HG02763 (cell line): ENCODE measurements around the gene PDE6C.
"Not testable (repeated sequence)": the region's sequence is repeated elsewhere in the genome, so short reads cannot be mapped to it uniquely, and the experiment has no call there.

Experiments used
- ATAC-seq: cut with Tn5 transposase; IDR thresholded peaks from one replicate; pipeline ENCODE4 v1.9.1; 2021; ENCODE audit warnings: mild to moderate bottlenecking, moderate library complexity; ENCODE audit not compliant: unreplicated experiment

The PDE6C gene

DNA sequence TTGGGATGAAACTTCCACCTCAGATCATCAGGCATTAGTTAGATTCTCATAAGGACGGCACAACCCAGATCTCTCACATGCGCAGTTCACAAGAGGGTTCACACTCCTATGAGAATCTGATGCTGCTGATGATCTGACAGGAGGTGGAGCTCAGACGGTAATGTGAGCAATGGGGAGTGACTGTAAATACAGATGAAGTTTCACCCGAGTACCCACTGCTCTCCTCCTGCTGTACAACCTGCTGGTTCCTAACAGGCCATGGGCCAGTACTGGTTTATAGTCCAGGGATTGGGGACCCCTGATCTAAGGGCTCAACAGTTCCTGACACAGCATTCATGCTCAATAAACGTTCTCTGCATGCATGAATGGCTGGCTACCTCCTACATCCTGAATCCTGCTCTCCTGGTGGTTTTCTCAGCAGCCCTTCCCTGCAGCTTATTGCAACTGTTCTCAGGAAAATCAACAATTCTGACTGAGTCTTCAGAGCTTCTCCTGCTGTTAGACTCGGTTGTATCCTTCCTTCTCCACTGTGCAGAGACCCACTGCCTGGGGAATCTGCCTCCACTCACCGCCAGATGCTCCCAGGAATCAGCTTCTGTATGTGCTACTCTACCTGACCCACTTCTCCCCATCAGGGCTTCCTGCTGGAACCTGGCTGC, 17.4 kb downstream of the PDE6C start:
- no peak for ATAC-seq

DNA sequence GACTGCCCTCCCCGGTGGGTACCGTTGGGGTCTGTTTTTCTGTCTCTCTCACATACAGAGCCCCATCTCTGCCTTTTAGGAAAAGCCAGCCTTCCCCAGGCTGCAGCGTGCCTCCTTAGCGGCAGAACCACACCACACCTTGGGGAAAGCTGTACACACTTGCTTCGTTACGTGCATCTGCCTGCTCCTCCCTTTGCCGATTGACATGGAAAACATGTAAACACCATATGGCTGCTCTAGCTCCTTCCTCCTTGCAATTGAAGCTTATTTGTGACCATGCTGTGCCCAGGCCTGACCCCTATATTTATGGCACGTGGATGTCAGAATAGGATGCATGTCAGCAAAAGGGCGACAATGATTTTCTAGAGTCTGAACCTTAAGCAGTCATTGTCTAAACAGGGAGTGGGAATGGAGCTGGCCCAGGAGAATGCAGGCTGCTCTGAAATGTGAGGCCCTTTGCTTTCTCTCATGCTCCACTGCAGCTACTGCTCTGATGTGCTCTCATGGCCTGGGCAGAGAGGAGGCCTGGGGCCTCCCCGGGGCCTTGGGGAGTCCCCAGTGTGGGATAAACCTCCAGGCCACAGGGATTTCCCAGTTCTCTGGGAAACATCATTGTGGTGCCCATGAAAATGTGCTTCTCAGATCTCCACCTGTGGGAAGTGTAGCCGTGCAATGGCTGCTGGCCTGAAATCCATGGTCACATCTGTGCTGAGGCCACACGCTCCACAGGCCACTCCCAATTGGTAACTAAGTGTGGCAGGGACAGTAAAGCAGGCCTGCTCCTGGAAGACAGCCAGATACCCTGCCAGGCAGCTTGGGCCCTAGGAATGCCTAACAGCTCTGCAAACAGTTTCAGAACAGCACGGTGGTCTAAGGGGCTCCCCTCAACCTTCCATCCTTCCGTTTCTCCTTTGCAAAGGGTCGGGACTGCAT, 18.6 kb downstream of the PDE6C start:
- ATAC-seq, result no peak

DNA sequence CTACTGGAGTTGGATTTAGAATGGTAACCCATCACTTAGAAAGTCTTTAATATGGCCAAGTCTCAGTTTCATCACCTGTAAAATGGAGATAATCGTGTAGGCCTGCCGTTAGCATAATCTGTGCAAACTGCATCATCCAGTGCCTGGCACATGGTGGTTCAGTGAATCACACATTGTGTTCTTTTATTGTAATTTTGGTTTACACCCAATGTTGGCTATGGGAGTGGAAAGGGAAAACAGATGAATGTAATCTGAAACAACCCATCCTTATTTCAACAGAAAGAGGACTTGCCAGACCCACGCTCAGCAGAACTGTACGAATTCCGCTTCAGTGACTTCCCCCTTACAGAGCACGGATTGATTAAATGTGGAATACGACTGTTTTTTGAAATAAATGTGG, 27.5 kb downstream of the PDE6C start:
- ATAC-seq, result no peak

DNA sequence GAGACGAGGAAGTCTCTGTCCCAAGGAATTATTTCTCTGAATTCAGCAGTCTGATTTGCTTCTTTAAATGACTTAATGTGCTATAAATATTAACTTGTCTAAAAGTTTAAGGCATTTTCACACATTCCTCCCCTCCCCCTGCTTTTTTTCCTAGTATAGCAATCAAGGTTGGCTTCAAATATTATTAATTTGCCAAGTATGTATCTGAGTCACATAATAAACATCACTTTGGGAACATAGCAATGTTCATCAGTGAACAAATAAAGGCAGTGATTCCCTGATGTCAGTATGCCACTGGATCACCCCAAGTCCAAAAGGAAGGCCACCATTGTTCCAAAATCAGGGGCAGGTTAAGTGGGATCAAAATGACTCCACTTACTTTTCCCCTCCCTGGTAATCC, 40.5 kb downstream of the PDE6C start:
- ATAC-seq, result no peak

DNA sequence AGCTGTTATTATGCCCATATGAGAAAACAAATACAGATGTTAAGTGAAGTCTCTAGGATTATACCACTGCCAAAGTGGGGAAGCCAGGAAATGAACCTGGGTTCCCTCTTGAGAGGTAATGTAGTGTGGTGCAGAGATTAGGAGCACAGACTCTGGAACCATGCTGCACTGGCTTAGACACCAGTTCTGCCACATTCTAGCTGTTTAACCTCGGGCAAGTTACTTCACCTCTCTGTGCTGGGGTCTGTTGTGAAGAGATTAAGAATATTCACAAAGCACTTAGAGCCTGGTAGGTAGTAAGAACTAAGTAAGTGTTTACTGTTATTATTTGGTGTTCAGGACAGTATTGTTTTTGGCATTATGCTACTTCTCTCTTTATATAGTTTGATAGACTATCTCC, 41.9 kb downstream of the PDE6C start:
- ATAC-seq, result no peak

DNA sequence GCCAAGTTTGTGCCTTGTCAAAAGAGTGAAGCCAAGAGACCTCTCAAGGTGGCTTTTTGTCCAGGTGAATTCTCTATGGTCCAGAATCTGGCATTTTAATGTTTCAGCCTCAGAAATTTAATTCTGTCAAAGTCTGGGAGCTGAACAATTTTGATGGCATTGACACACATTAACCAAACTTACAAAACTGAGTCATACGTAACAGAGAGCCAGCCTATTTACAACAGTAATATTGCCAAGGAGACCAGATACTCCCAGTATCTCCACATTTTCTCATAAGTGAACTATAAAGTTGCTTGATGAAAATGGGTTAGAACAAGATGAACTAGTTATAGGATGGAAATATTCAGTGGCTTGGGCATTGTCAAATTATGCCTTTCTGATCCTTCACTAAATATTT, 43.8 kb downstream of the PDE6C start:
- ATAC-seq, result no peak

DNA sequence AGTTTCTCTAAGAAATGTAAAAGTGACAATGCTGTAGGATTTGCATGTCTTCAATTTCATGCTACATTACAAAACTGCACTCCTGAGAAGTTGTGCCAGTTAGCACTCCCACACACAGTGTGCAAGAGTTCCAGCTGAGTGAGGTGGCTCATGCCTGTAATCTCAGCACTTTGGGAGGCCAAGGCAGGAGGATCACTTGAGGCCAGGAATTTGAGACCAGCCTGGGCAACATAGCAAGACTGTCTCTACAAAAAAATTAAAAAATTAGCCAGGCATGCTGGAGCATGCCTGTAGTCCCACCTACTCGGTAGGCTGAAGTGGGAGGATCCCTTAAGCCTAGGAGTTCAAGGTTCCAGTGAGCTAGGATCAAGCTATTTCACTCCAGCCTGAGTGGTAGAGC, 45.4 kb downstream of the PDE6C start:
- ATAC-seq, result no peak

DNA sequence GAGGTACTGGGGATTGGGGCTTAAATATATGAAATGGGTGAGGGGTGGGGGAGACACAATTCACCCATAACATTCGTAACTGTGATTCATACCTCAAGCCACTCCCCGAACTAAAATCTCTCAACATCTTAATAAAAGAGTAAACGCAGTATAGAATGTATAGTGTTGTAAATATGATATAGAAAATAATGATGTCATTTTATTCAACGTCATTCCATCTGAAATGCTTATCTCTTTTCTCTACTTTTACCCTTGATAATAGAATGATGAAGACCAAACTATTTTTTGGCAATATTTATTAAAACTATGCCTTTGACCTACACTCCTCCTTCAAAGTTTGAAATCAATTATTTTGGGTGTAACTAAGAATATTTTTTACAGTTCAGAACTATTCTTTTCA, 53.7 kb downstream of the PDE6C start:
- ATAC-seq, result no peak

DNA sequence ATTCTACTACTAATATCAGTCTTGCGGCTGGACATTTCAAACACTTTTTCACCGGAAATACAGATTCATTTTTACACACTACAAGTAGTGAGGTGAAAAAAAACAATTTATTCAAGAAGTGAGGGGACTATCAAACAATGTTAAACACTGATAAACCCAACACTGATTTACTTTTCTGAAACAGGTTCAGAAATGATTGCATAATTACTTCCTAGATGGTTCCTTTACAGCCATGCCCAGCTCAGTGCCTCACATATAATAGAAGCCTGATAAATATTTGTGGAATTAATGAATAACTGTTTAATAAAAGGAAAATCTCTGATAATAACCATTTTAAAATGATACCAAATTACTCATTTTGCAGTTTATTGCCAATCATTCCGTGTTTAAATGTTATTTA, 55.5 kb downstream of the PDE6C start:
- no peak for ATAC-seq

DNA sequence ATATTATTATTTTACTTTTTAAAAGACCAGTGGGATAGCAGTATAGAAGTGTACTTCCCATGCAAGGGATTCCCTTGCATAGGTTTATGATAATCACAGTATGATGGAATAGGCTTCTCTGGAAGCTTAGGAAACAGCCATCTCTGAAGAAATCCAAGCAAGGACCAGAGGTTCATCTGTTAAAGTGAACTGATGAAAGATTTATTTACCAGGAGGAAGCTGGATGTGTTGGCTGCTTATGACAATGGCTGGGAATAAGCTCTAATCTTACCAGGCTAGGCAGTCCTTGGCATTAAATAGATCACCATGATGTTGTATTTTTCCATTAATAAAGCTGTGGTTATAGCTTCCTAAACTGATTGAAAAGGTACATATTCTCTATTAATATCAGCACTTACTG, 58.0 kb downstream of the PDE6C start:
- ATAC-seq, result no peak

DNA sequence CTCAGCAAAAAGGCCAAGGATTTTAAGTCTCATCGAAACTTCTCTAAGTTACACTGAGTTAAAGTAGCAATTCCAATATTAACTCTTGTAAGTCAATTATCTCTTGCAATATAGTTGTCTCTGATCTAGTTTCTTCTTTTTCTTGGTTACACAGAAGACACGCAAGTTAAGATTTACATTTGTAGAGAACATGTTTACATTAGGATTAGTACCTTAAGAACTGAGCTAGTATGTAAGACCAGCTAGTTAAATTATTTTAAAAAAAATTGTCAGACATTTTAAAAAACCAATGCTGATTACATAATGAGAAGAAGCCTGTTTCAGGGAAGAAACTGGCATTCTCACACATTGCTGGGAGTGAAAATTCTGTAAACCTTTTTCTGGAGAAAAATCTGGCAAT, 58.7 kb downstream of the PDE6C start:
- ATAC-seq, result no peak

DNA sequence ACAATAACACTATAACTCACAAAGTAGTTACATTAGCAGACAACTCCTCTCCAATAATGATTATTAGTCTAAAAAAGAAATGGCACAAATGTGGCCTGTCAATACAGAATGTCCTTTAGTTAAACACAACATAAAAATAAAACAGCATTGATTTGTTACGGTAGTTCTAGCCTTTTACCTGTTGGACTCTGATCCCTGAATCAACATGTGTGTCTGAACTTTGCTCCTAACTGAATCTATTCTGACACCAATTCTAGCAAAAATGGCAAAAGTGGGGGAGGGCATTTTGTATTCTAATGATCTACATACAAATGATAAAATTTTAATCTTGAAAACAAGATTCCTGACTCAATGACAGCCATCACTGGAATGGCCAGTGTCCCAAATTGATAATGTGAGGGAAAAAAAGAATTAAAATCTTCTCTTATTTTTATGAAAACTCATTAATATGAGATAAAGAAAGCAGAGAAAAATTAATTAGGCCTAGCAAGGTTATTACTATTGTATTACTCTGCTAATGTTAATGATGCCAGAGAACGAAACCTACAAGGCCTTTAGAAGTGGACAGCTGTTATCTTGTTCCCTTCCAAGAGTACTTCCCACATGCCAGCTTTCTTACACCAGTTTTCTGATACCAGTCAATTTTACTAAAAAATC, 59.8 kb downstream of the PDE6C start:
- no peak for ATAC-seq

DNA sequence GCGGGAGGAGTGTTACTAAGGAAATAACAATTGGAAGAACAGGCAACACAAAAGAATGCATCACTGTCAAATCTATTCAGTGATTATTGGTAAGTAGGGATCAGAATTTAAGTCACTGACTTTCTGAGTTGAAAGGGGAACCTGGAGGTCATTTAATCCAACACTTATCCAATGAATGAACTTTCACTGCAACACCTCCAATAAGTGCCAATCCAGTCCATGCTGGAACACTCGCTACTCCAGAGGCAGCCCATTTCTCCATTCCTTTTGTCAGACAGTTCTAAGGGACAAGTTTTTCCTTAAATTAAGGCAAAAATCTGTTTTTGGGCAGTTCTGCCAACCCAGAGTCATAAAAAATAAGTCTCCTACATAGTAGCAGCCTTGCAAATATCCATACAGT, 60.6 kb downstream of the PDE6C start:
- ATAC-seq, result no peak

DNA sequence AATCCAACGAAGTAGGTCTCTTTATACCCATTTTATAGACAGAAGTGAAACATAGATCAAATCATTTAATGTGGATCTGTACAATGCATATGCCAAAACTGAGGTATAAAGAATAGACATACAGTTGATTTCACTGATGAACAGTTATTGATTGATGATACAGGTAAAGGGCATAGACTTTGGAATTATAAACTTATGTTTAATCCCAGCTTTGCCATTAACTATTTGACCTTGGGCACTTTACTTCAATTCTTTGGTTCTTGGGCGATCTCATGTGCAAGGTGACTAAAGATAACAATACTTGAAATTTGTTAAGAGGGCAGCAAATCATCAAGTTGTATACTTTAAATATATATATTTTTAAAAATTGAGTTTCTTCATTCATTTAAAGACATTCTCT, 61.5 kb downstream of the PDE6C start:
- no peak for ATAC-seq

DNA sequence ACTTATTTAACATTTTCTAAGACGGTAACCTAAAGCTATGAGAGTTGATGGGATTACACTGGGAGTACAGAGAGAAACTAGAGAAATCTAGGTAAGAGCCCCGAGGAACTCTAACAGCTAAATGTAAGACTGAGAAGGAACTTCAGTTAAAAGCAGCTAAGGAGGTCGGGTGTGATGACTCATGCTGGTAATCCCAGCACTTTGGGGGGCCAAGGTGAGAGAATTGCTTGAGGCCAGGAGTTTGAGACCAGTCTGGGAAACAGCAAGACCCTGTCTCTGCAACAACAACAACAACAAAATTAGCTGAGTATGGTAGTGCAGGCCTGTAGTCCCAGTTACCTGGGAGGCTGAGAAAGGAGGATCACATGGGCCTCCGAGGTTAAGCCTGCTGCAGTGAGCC, 66.0 kb downstream of the PDE6C start:
- no peak for ATAC-seq

DNA sequence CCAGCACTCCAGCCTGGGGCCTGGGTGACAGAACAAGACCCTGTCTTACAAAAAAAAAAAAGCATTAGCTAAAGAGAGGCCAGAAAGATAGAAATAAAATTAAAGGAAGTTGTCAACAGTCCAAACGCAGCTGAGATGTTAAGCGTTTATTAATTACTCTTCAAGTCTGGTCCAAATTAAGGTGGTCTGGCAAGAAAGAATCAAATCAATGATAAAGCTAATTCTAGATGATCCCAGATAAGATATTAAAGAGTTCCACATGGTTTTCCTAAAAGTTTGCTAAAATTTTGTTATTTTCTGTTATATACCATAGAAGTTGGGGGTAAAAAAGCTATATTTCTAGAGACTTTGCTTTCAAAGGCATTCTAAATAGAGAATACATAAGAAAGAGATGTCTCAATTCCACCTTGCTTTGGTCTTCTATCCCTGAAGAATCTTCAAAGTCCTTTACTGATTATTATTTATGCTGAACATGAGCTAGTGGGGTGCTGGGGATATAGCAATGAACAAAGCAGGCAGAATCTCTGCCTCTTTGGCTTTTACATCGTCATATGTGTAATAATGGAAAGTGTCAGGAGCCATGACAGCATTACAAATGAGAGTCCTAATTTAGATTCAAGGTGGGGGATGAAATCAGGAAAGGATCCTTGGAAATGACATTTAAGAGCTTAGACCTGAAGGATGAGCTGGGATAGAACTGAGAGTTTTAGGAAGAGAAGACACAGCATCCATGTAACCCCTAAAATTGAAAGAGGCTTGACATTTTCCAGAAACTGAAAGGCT, 66.7 kb downstream of the PDE6C start:
- ATAC-seq, result no peak

DNA sequence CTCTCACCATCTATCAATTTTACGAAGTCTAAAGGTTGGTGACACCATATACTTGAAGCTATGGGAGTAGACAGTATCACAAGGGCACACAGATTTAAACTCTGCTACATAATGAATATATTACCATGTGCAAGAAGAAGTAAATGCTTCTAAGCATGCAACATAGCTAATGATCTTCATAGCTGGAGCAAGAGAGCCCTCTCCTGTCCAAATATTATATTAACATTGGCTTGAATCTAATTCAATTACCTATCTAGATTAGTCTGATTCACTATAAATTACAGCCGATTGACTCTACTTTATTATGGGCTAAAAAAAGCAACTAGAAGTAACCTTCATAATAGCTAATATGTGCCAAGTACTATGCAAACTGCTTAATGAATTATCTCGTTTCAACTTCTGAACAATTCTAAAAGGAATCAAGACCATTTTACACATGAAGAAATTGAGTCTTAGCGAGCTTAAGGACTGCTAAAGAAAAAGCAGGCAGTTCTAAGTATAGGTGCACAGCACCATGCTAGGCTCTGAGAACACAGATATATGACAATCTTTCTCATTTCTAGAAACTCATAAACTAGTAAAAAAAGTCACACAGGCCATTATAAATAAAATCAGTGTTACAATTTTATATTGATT, 68.2 kb downstream of the PDE6C start:
- no peak for ATAC-seq

DNA sequence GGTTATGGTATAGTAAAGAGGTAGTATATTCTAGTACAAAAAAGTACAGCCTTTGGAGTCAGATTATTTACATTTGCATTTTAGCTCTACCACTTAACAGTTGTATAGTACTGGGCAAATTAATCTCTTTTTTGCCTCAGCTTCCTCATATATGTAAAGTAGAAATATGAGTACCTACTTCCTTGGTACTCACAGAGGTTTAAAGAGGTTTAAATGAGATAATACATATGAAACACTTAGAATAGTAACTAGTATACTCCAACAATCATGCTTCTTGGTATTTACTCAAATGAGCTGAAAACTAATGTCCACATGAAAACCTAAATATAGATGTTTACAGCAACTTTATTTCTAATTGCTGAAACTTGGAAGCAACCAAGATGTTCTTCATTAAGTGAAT, 75.4 kb downstream of the PDE6C start:
- ATAC-seq, result no peak

DNA sequence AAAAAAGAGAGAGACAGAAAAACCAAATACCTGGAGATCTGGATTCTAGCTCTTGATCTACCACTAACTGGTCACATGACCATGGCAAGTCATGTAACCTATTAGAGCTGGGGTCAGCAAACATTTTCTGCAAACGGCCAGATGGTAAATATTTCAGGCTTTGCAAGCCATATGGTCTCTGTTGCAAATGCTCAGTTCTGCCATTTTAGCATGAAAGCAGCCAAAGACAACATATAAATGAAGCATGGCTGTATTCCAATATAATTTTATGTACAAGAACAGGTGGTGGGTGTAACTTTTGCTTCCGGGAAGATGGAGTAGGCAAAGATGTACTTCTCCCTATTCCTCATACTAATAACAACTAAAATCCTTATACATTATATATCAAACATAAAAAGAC, 83.4 kb downstream of the PDE6C start:
- no peak for ATAC-seq

DNA sequence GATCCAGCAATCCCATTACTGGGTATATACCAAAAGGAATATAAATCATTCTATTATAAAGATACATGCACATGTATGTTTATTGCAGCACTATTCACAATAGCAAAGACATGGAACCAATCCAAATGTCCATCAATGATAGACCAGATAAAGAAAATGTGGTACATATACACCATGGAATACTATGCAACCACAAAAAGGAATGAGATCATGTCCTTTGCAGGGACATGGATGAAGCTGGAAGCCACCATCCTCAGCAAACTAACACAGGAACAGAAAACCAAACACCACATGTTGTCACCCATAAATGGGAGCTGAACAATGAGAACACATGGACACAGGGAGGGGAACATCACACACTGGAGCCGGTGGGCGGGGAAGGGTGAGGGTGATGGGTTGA, 84.2 kb downstream of the PDE6C start:
- ATAC-seq, result not testable (repeated sequence)

DNA sequence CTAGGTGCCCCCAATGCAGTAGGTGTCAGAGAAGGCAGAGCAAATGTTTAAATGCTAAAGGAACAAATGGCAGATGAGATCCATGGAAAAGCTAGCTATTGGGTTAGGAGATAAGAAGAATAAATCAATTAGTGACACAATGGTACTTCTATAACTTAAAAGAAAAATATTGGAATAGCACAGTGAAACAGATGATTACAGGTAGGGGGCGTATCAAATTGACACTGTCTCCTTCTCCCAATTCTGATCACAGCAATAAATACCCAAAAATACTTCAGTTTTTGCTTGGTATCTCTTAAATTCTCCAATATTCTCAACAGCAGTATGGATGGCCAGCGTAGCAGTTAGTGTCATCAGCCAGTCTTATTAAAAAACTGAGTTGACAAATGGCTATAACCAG, 84.9 kb downstream of the PDE6C start:
- no peak for ATAC-seq
